Skin of body (tissue), 2 donors: ENCODE results near the gene CTBP2. TPM values are rescaled to one million over a fixed set of nuclear protein-coding genes. Genes with fewer than 3 reads are reported as not detected.

ENCODE experiments used
- DNase-seq: peaks from one replicate; lab custom pipeline; 2025; lab: John Stamatoyannopoulos, UW
- total RNA-seq: library from RNA; depleted of rRNA; stranded (reverse); fragments of >200 nt; gene quantifications from one replicate; pipeline ENCODE4 v1.2.3, GENCODE V29; 2014

The CTBP2 gene
- total RNA-seq, 1 donor from 2014 or later = 36.7 TPM

GRCh38 chr10:125025341-125025740, 135.0 kb downstream of the CTBP2 start:
- no peak for DNase-seq

- no peak for DNase-seq
Measured at GRCh38 chr10:125024497-125025234, 135.7 kb downstream of the CTBP2 start.

- no peak for DNase-seq
Measured at GRCh38 chr10:125023862-125024496, 136.4 kb downstream of the CTBP2 start.

- no peak for DNase-seq
Measured at GRCh38 chr10:125023255-125023654, 137.1 kb downstream of the CTBP2 start.

- DNase-seq = no peak
Measured at GRCh38 chr10:125022671-125023070, 137.7 kb downstream of the CTBP2 start.

- no peak for DNase-seq
Measured at GRCh38 chr10:125021686-125022344, 138.5 kb downstream of the CTBP2 start.

GRCh38 chr10:125020871-125021270, 139.5 kb downstream of the CTBP2 start:
- no peak for DNase-seq

- DNase-seq = no peak
Measured at GRCh38 chr10:125020386-125020785, 140.0 kb downstream of the CTBP2 start.

- no peak for DNase-seq
Measured at GRCh38 chr10:125018576-125019143, 141.7 kb downstream of the CTBP2 start.

- no peak for DNase-seq
Measured at GRCh38 chr10:125017547-125018298, 142.6 kb downstream of the CTBP2 start.

GRCh38 chr10:125016611-125017202, 143.7 kb downstream of the CTBP2 start:
- peak; percentile 43 for DNase-seq

GRCh38 chr10:125016123-125016522, 144.2 kb downstream of the CTBP2 start:
- DNase-seq = no peak

GRCh38 chr10:125015356-125015944, 144.9 kb downstream of the CTBP2 start:
- DNase-seq = no peak

GRCh38 chr10:125014836-125015355, 145.5 kb downstream of the CTBP2 start:
- DNase-seq = no peak

GRCh38 chr10:125014086-125014830, 146.1 kb downstream of the CTBP2 start:
- DNase-seq = no peak

- no peak for DNase-seq
Measured at GRCh38 chr10:125013529-125013872, 146.9 kb downstream of the CTBP2 start.

GRCh38 chr10:125012851-125013528, 147.4 kb downstream of the CTBP2 start:
- no peak for DNase-seq

- peak; percentile 49 for DNase-seq
Measured at GRCh38 chr10:125011926-125012705, 148.2 kb downstream of the CTBP2 start.
